Right lobe of liver (tissue), 6 donors: ENCODE results near the gene HTR5A. TPM values are rescaled to one million over a fixed set of nuclear protein-coding genes. Genes with fewer than 3 reads are reported as not detected.

Source experiments
- ATAC-seq, 4 donors: fragments of 200-7000 bp; cut with Tn5 transposase; one replicate each; pipeline ENCODE4 v1.9.1; 2020; ENCODE audit warnings: mild to moderate bottlenecking in 4 of 4, moderate library complexity in 4 of 4
- DNase-seq, 3 donors: peaks; one replicate each; pipeline ENCODE4 v3.0.0-alpha.2; 2020
- H3K27ac ChIP-seq, 3 donors: fragments of 200-600 bp; one replicate each; pipeline ENCODE4 v1.8.0; 2022
- H3K27me3 ChIP-seq, 2 donors: fragments of 200-600 bp; one replicate each; pipeline ENCODE4 v1.8.0; 2022
- H3K36me3 ChIP-seq, 4 donors: fragments of 200-600 bp; sonication (generic) in 1 of 4; one replicate each; pipeline versions ENCODE4 v1.5.1 to v1.8.0; 2017 to 2022; ENCODE audit warnings: control low read depth in 1 of 4
- H3K4me1 ChIP-seq, 4 donors: fragments of 200-600 bp; sonication (generic) in 1 of 4; one replicate each; pipeline versions ENCODE4 v1.5.1 to v1.8.0; 2017 to 2022; ENCODE audit warnings: control low read depth in 1 of 4
- H3K4me3 ChIP-seq, 3 donors: fragments of 200-600 bp; one replicate each; pipeline ENCODE4 v1.8.0; 2022
- H3K9me3 ChIP-seq, 4 donors: fragments of 200-600 bp; sonication (generic) in 1 of 4; one replicate each; pipeline versions ENCODE4 v1.5.1 to v1.8.0; 2017 to 2022; ENCODE audit warnings: control low read depth in 1 of 4
- CTCF ChIP-seq, 4 donors: fragments of 200-600 bp in 3 of 4; fragments of 450-650 bp in 1 of 4; IDR thresholded peaks; one replicate each; pipeline versions ENCODE4 v1.5.1 to v1.8.0; 2016 to 2022; ENCODE audit warnings: antibody characterized with exemption in 4 of 4, mild to moderate bottlenecking in 2 of 4
- POLR2A ChIP-seq: fragments of 450-650 bp; IDR thresholded peaks from one replicate; pipeline ENCODE4 v1.6.1; 2017; ENCODE audit warnings: antibody characterized with exemption, mild to moderate bottlenecking
- WGBS: methylation state at CpG from one replicate; pipeline ENCODE4 v1.1.6; 2018; ENCODE audit warnings: low coverage, low lambda C conversion rate; ENCODE audit not compliant: insufficient coverage; ENCODE audit errors: missing lambda C conversion rate; 5-methylcytosine and 5-hydroxymethylcytosine counted together
- intact Hi-C, 2 donors: fragments of 100-400 bp; cut with DNase I; formaldehyde crosslinking; loops; one replicate each; pipeline versions ENCODE4 v1.11.2 to v1.14.1; 2022
- total RNA-seq, 6 experiments: library from RNA; depleted of rRNA in 2 of 6; stranded (reverse); fragments of >200 nt in 2 of 6; fragmentation: NEBNext Ultra II Directional in 3 of 6; extraction: Animal tissue kit (Norgen Biotek cat#: 25700) in 3 of 6; gene quantifications; one replicate each; pipeline versions ENCODE4 v1.1.0 to v1.2.4, GENCODE V29; 2016 to 2023
- donor health status: DM: no; HTN: yes; CAD: no.
- donor health status: DM: no; HTN: no; CAD: no.
- donor health status: DM: no; HTN: no; CAD: no.
- donor health status: DM: no; HTN: yes; CAD: no.
- donor health status: DM: no; HTN: yes; CAD: no.

The HTR5A gene
- total RNA-seq, 6 experiments from 2014 or later: not detected

GRCh38 chr7:155071916-155072571, 1.9 kb downstream of the HTR5A start:
- intact Hi-C loops: no loop called here
- no peak for DNase-seq
- TF ChIP-seq POLR2A (no peak), CTCF (IDR thresholded peaks at IDR 0.05) (no peak)
- WGBS: 56% methylated on average over 8 of the region's 8 CpGs
- Histone ChIP-seq H3K27ac (no peak overlapping the region), H3K9me3 (no peaks in the 10 kb centered on the region), H3K27me3 (peaks cover 0 to 14% of the 10 kb centered on the region in 2 donors), H3K4me3 (no peak overlapping the region), H3K36me3 (no peaks in the 10 kb centered on the region), H3K4me1 (no peaks in the 10 kb centered on the region)
- no peak for ATAC-seq

GRCh38 chr7:155073922-155074321, 3.8 kb downstream of the HTR5A start:
- Histone ChIP-seq H3K27ac (no peak overlapping the region), H3K4me1 (no peaks in the 10 kb centered on the region), H3K36me3 (no peaks in the 10 kb centered on the region), H3K27me3 (peaks cover 0 to 14% of the 10 kb centered on the region in 2 donors), H3K4me3 (no peak overlapping the region), H3K9me3 (no peaks in the 10 kb centered on the region)
- no peak for DNase-seq
- intact Hi-C loops: no loop called here
- no peak for TF ChIP-seq POLR2A
- TF ChIP-seq CTCF (IDR thresholded peaks at IDR 0.05): no peak
- no peak for ATAC-seq

GRCh38 chr7:155084021-155084420, 13.9 kb downstream of the HTR5A start:
- H3K27ac ChIP-seq: no peak overlapping the region
- ATAC-seq (no peak), DNase-seq (no peak)
- intact Hi-C loops: no loop called here
- WGBS: 64% methylated on average over 5 of the region's 14 CpGs
- H3K36me3 ChIP-seq: no peaks in the 10 kb centered on the region
- H3K4me1 ChIP-seq: no peaks in the 10 kb centered on the region
- no peak for TF ChIP-seq CTCF (IDR thresholded peaks at IDR 0.05)
- no peak for TF ChIP-seq POLR2A
- no peaks in the 10 kb centered on the region for H3K9me3 ChIP-seq
- H3K27me3 ChIP-seq: no peaks in the 10 kb centered on the region
- H3K4me3 ChIP-seq: no peak overlapping the region

GRCh38 chr7:155084969-155085368, 14.8 kb downstream of the HTR5A start:
- WGBS: 57% methylated on average over 5 of the region's 5 CpGs
- no peak overlapping the region for H3K27ac ChIP-seq
- TF ChIP-seq POLR2A: no peak
- no peak for TF ChIP-seq CTCF (IDR thresholded peaks at IDR 0.05)
- H3K9me3 ChIP-seq: no peaks in the 10 kb centered on the region
- ATAC-seq (no peak), DNase-seq (no peak)
- H3K27me3 ChIP-seq: no peaks in the 10 kb centered on the region
- no peak overlapping the region for H3K4me3 ChIP-seq
- intact Hi-C loops: no loop called here
- H3K36me3 ChIP-seq: no peaks in the 10 kb centered on the region
- no peaks in the 10 kb centered on the region for H3K4me1 ChIP-seq

GRCh38 chr7:155090684-155091083, 20.6 kb downstream of the HTR5A start:
- intact Hi-C loops: no loop called here
- Histone ChIP-seq H3K27ac (no peak overlapping the region), H3K36me3 (no peaks in the 10 kb centered on the region), H3K27me3 (no peaks in the 10 kb centered on the region), H3K4me1 (no peaks in the 10 kb centered on the region), H3K4me3 (no peak overlapping the region), H3K9me3 (no peaks in the 10 kb centered on the region)
- no peak for ATAC-seq
- TF ChIP-seq CTCF (IDR thresholded peaks at IDR 0.05): no peak
- no peak for TF ChIP-seq POLR2A
- 34% methylated on average over 2 of the region's 4 CpGs for WGBS
- DNase-seq: no peak
